Fibroblast of the conjunctiva (primary cell): ENCODE results near the gene AIFM3.

ENCODE experiments used
- DNase-seq: peaks from one replicate; pipeline ENCODE4 v3.0.0-alpha.2; 2010; ENCODE audit warnings: low read depth

Gene AIFM3

DNA sequence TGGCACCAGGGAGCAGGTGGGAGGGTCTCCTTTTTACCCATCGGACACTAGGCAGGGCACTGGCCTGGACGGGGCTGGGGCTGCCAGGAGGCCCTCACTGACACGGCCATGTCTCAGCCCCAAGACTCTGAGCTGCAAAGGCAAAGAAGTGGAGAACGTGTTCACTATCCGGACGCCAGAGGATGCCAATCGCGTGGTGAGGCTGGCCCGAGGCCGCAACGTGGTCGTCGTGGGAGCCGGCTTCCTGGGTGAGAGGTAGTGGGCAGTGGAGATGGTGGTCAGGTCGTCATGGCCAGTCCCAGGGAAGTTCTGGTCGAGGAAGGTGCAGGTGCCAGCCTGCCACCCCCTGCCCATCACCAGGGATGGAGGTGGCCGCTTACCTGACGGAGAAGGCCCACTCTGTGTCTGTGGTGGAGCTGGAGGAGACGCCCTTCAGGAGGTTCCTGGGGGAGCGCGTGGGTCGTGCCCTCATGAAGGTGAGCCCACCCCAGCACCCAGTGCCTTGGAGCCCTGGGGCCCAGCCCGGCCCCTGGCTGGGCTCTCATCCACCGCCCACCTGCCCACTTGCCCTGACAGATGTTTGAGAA, 9.3 kb downstream of the AIFM3 start:
- DNase-seq, result no peak

GRCh38 chr22:20977019-20977418, 10.0 kb downstream of the AIFM3 start:
- DNase-seq, result no peak

DNA sequence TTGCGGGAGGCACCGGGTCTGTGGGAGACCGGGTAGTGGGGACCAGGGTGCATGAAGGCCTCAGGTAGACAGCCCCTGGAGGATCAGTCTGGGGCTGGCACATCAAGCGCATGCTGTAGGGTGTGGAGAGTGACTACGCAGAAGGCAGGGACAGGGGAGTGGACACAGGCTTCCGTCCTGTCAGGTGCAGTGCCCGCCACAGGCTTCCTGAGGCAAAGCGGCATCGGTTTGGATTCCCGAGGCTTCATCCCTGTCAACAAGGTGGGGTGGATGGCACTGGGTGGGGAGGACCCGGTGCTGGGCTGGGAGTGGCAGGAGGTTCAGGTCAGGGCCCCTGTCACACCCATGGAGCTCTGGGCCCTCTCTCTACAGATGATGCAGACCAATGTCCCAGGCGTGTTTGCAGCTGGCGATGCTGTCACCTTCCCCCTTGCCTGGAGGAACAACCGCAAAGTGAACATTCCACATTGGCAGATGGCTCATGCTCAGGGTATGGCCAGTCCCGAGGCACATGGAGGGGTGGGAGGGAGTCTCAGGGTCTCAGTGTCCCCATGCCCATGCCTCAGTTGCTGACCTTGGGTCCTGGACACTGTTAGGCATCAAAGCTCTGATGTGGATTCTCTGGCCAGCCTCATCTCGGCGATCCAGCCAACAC, 10.6 kb downstream of the AIFM3 start:
- DNase-seq, result no peak

GRCh38 chr22:20978419-20978818, 11.4 kb downstream of the AIFM3 start:
- DNase-seq, result no peak

- peak; percentile 65 for DNase-seq
These were observed 12.3 kb downstream of the AIFM3 start for GRCh38 chr22:20979243-20979809.

GRCh38 chr22:20979940-20980453, 12.9 kb downstream of the AIFM3 start:
- DNase-seq, result no peak

- no peak for DNase-seq
These were observed 13.5 kb downstream of the AIFM3 start for GRCh38 chr22:20980523-20980922.

DNA sequence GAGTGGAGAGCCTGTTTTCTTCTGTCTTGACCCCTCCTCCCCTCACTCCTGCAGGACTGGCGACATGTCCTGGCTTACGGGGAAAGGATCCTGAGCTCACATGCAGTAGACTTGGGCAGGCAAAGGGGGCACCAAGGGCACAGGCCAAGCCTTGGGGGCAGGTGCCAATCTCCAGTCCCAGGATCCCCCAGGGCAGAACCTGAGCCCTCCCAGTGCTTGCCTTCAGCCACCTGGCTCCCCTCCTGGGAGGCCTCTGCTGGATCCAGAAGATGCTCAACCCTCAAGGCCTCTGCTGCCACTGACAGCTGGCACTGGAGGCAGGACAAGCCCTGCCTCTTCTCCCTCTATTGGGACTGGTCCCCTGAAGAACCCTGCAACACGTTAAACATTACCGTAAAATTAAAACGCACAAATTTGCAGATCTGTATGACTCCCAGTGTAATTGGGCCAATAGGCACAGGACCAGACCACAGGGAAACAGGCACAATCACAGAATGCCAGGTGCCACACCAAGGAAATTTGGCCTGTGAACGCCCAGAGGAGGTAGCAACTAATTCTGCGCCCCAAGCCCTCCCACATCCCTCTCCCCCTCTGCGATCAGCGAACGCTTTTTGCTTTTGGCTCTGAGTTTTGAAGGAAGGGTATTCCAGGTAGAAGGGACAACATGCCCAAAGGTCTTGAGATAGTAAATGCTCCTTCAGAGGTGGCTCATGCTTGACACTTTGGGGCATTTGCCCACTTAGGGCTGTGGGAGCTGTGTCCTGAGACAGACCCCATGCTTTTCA, 14.1 kb downstream of the AIFM3 start:
- DNase-seq, result no peak

DNA sequence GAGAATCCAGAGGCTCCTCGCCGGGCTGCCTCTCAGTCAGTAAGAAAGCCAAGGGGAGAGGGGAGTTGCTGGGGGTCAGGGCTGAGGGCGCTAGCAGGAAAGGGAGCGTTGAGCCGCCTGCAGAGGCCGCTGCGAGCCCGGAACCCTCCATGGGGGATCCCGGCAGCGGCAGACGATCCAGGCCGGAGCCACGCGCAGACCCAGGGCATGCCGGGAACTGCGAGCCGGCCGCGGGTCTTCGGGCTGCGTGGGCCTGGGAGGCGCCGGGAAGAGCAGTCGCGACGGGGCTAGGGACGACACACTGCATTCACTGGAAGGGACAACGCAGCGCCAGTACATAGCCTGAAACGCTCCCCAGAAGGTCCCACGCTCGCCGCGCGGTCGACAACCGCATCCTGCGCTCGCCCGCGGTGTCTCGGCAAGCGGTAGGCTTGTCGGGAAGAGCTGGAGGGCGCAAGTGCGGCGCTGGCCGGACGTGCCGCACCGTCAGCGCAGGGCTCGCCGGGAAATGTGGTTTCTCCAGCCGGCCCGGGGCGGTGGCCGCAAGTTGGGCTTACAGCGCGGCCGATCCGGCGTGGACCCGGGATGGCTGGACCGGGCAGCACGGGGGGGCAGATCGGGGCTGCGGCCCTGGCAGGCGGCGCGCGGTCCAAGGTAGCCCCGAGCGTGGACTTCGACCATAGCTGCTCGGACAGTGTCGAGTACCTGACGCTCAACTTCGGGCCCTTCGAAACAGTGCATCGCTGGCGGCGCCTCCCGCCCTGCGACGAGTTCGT, 14.9 kb downstream of the AIFM3 start, which contains the start of gene LZTR1:
TSS of gene LZTR1 (plus strand) at position 511 of the 776 bp plus-strand sequence. CDS start at position 586, 75 bp downstream.
- DNase-seq, result peak; percentile 63

GRCh38 chr22:20982563-20982882, 15.5 kb downstream of the AIFM3 start:
- no peak for DNase-seq

GRCh38 chr22:20983081-20983771, 16.2 kb downstream of the AIFM3 start:
- DNase-seq, result no peak

- DNase-seq, result no peak
These were observed 18.7 kb downstream of the AIFM3 start for GRCh38 chr22:20985720-20986119.

GRCh38 chr22:20986365-20986764, 19.3 kb downstream of the AIFM3 start:
- DNase-seq, result no peak

DNA sequence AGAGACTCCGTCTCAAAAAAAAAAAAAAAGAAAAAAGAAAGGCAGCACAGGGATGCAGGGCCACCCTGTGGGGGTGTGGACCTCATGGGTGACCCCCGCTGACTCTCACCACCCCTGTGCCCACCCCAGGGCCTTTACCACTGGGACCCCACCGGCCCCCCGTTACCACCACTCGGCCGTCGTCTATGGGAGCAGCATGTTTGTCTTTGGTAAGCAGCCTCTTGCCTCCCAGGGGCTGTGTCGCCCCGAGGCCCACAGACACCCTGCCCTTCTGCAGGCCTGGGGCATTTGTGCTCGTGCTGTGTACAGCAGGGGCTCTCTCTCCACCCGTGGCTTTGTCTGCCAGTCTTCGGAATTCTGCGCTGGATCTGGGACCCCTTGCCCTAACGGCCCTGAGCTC, 20.3 kb downstream of the AIFM3 start:
- no peak for DNase-seq

GRCh38 chr22:20988573-20989322, 21.7 kb downstream of the AIFM3 start:
- DNase-seq, result no peak

DNA sequence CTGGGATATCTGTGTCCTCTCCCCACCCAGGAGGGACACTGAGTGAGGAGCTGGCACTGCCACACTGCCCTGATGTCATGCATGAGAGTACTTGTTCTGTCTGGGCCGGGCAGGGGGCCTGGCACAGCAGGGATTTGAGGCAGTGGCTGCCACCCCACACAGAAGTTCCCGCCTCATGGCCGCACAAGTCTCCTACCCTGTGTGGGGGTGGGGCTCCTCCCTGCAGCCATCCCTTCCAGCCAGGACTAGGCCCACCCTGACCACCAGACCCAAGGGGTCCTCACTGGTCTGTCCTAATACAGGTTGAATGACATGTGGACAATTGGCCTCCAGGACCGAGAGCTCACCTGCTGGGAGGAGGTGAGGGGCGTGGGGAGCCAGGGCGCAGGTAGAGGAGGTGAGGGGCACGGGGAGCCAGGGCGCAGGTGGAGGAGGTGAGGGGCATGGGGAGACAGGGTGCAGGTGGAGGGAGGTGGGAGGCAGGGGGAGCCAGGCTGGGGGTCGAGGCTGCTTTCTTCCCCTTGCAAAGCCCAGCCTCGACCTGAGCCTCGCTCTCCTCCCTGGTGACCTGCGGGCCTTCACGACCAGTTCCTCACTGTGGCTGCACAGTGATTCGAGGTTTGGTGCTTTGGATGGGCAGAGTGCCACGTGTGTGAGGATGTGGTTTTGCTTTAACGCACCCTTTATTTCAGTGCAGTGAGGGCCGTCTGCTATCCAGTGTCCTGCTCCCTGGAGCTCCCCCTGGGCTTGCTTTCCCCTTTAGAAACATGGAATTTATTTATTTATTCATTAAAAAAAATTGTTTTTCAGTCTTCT, 22.5 kb downstream of the AIFM3 start:
- DNase-seq, result no peak

GRCh38 chr22:20990184-20991180, 23.4 kb downstream of the AIFM3 start:
- DNase-seq, result no peak

GRCh38 chr22:20991252-20992055, 24.4 kb downstream of the AIFM3 start:
- no peak for DNase-seq
